ENCODE measurements around the gene UGT1A9.
A peak's percentile ranks its signal among the peaks of the same experiment; 100 is the strongest.

UGT1A9 gene

DNA sequence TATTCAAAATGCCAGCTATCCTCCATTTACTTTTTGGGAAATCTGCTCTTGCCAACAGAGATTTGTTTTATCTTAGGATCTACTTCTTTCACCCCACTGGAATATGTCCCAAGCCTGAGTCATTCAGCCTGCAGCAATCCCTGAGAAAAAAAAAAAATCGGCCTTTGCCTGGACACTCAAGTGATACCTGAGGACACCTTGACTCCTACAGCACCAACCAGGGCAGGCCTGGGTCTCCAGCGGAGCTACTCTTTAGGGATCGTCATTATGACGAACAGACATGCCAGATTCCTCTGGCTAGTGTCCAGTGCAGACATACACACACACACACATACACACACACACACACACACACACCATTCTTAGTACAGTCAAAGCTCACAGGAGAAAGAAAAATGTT, 18.7 kb downstream of the UGT1A9 start:
- TF ChIP-seq, protein P1, sequence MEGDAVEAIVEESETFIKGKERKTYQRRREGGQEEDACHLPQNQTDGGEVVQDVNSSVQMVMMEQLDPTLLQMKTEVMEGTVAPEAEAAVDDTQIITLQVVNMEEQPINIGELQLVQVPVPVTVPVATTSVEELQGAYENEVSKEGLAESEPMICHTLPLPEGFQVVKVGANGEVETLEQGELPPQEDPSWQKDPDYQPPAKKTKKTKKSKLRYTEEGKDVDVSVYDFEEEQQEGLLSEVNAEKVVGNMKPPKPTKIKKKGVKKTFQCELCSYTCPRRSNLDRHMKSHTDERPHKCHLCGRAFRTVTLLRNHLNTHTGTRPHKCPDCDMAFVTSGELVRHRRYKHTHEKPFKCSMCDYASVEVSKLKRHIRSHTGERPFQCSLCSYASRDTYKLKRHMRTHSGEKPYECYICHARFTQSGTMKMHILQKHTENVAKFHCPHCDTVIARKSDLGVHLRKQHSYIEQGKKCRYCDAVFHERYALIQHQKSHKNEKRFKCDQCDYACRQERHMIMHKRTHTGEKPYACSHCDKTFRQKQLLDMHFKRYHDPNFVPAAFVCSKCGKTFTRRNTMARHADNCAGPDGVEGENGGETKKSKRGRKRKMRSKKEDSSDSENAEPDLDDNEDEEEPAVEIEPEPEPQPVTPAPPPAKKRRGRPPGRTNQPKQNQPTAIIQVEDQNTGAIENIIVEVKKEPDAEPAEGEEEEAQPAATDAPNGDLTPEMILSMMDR (conservative IDR thresholded peaks at IDR 0.05; ENCODE audit: low read depth, low read length) = no peak
- H3K4me3 ChIP-seq (ENCODE audit: low read depth, low read length) = no peak overlapping the region
- DNase-seq (ENCODE audit: low read depth) = peak; percentile 15

- DNase-seq (ENCODE audit: low read depth) = no peak
- TF ChIP-seq, protein P1 (conservative IDR thresholded peaks at IDR 0.05; ENCODE audit: low read depth, low read length) = no peak
These were observed 20.0 kb downstream of the UGT1A9 start for GRCh38 chr2:233691443-233692433.

DNA sequence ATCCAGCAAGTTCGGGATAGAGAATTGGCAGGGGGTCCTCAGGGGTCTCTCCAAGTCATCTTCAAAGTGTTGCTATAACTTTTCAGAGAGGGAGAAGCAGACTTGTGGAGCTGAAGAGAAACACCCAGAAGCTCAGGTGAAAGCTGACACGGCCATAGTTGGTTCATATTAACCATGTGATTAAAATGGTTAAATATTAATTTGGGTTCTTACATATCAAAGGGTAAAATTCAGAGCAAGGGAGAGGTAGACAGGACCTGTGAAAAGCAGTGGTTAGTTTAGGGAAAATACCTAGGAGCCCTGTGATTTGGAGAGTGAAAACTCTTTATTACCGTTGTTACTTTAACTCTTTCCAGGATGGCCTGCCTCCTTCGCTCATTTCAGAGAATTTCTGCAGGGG, 20.9 kb downstream of the UGT1A9 start, which contains the start of gene UGT1A6:
UGT1A6 (plus strand) TSS at position 243 of the 400 bp plus-strand sequence; CDS start at position 358, 115 bp downstream.
- TF ChIP-seq, protein P1 (conservative IDR thresholded peaks at IDR 0.05; ENCODE audit: low read depth, low read length) = no peak
- no peak within 1 kb of the TSS for H3K4me3 ChIP-seq (ENCODE audit: low read depth, low read length)

More at GRCh38 chr2:233691443-233692433, 20.0 kb downstream of the UGT1A9 start:
- H3K4me3 ChIP-seq (ENCODE audit: low read depth, low read length) = no peak overlapping the region

GRCh38 chr2:233693963-233694362, 22.3 kb downstream of the UGT1A9 start:
- no peak overlapping the region for H3K4me3 ChIP-seq (ENCODE audit: low read depth, low read length)
- TF ChIP-seq, protein P1 (conservative IDR thresholded peaks at IDR 0.05; ENCODE audit: low read depth, low read length) = no peak
- no peak for DNase-seq (ENCODE audit: low read depth)

More for the DNA sequence above, 20.9 kb downstream of the UGT1A9 start, which contains the start of gene UGT1A6:
- DNase-seq (ENCODE audit: low read depth) = no peak

GRCh38 chr2:233698740-233699139, 27.0 kb downstream of the UGT1A9 start:
- no peak for DNase-seq (ENCODE audit: low read depth)
- no peak overlapping the region for H3K4me3 ChIP-seq (ENCODE audit: low read depth, low read length)
- TF ChIP-seq, protein P1 (conservative IDR thresholded peaks at IDR 0.05; ENCODE audit: low read depth, low read length) = no peak

DNA sequence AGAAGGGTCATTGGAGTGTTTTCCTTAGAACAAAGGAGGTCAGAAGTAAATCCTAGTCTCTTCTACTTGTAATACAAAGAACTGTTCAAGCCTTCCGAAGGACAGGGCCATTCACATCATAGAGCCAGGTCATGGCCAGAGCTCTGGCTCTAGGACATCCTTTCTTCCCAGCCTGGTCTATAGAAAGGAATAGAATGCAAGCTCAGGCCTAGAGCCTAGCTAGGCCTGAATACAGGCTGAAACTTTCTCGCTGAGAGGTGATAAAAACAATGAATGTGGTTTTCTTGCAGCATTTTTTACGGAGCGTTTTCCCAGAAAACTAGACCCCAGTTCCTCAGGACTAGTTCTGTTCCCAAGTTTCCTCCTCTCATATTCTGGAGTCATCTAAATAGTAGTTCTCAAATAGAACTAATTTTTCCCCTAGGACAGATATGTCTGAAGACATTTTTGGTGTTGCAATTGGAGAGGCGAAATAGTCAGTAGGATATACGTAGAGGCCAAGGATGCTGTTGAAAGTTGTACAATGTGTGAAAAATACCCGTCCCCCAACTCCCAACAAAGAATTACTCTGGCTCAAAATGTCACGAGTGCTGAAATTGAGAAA, 27.8 kb downstream of the UGT1A9 start:
- H3K4me3 ChIP-seq (ENCODE audit: low read depth, low read length) = no peak overlapping the region
- TF ChIP-seq, protein P1 (conservative IDR thresholded peaks at IDR 0.05; ENCODE audit: low read depth, low read length) = no peak
- DNase-seq (ENCODE audit: low read depth) = no peak
